ENCODE measurements around the gene TNFRSF1A.
A peak's percentile ranks its signal among the peaks of the same experiment; 100 is the strongest.

Gene TNFRSF1A

GRCh38 chr12:6374028-6374785, 32.3 kb upstream of the TNFRSF1A start:
- no peak for DNase-seq (ENCODE audit: low spot score)

- DNase-seq (ENCODE audit: low spot score), result no peak
Observed at GRCh38 chr12:6373022-6373787, 31.3 kb upstream of the TNFRSF1A start.

GRCh38 chr12:6372403-6373003, 30.6 kb upstream of the TNFRSF1A start:
- no peak for DNase-seq (ENCODE audit: low spot score)

GRCh38 chr12:6370994-6371754, 29.3 kb upstream of the TNFRSF1A start:
- DNase-seq (ENCODE audit: low spot score), result no peak

- DNase-seq (ENCODE audit: low spot score), result no peak
Observed at GRCh38 chr12:6370576-6370935, 28.7 kb upstream of the TNFRSF1A start.

GRCh38 chr12:6369916-6370575, 28.2 kb upstream of the TNFRSF1A start:
- DNase-seq (ENCODE audit: low spot score), result no peak

GRCh38 chr12:6368906-6369525, 27.1 kb upstream of the TNFRSF1A start:
- no peak for DNase-seq (ENCODE audit: low spot score)

GRCh38 chr12:6367969-6368892, 26.4 kb upstream of the TNFRSF1A start:
- no peak for DNase-seq (ENCODE audit: low spot score)

- DNase-seq (ENCODE audit: low spot score), result peak; percentile 59
Observed at GRCh38 chr12:6367065-6367968, 25.4 kb upstream of the TNFRSF1A start.

GRCh38 chr12:6364044-6364374, 22.1 kb upstream of the TNFRSF1A start:
- no peak for DNase-seq (ENCODE audit: low spot score)

- peak; percentile 63 for DNase-seq (ENCODE audit: low spot score)
Observed at GRCh38 chr12:6363330-6364043, 21.6 kb upstream of the TNFRSF1A start.

- no peak for DNase-seq (ENCODE audit: low spot score)
Observed at GRCh38 chr12:6363010-6363329, 21.1 kb upstream of the TNFRSF1A start.

- DNase-seq (ENCODE audit: low spot score), result no peak
Observed at GRCh38 chr12:6362403-6362802, 20.5 kb upstream of the TNFRSF1A start.

GRCh38 chr12:6361834-6362233, 20.0 kb upstream of the TNFRSF1A start:
- no peak for DNase-seq (ENCODE audit: low spot score)

GRCh38 chr12:6360578-6361490, 19.0 kb upstream of the TNFRSF1A start:
- no peak for DNase-seq (ENCODE audit: low spot score)

GRCh38 chr12:6360080-6360571, 18.2 kb upstream of the TNFRSF1A start:
- DNase-seq (ENCODE audit: low spot score), result no peak

- no peak for DNase-seq (ENCODE audit: low spot score)
Observed at GRCh38 chr12:6358881-6359280, 17.0 kb upstream of the TNFRSF1A start.

All from CD4-positive, alpha-beta T cell treated with Interleukin-15 for 4 hours (primary cell).